HG02981 (cell line): Measurements from ENCODE around the gene CAPZB.
"Not testable (repeated sequence)": the region's sequence is repeated elsewhere in the genome, so short reads cannot be mapped to it uniquely, and the experiment has no call there.

ENCODE experiments used
- ATAC-seq: cut with Tn5 transposase; IDR thresholded peaks from one replicate; pipeline ENCODE4 v1.9.1; 2021; ENCODE audit warnings: mild to moderate bottlenecking, moderate library complexity; ENCODE audit not compliant: unreplicated experiment

Gene CAPZB

DNA sequence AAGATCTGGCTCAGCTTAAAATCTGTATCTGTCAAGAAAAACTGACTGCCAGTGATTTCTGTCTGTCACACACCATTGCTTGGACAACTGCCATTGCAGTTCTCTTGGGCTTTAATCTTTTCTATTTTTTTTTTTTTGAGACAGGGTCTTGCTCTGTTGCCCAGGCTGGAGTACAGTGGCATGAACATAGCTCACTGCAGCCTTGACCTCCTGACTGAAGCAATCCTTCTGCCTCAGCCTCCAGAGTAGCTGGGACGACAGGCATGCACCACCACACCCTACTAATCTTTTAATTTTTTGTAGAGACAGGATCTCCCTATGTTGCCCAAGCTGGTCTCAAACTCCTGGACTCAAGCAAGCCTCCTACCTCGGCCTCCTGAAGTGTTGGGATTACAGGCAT lies 14.5 kb upstream of the CAPZB start:
- not testable (repeated sequence) for ATAC-seq

DNA sequence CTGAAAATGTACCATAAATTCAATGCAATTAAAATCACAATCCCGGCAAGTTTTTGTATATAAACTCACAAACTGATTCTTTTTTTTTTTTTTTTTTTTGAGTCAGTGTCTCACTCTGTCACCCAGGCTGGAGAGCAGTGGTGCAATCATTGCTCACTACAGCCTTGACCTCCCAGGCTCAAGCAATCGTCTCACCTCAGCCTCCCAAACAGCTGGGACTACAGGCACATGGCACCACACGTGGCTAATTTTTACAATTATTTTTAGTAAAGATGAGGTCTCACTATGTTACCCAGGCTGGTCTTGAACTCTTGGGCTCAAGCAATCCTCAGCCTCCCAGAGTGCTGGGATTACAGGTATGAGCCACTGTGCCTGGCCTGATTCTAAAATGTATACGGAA lies 12.1 kb upstream of the CAPZB start:
- not testable (repeated sequence) for ATAC-seq

DNA sequence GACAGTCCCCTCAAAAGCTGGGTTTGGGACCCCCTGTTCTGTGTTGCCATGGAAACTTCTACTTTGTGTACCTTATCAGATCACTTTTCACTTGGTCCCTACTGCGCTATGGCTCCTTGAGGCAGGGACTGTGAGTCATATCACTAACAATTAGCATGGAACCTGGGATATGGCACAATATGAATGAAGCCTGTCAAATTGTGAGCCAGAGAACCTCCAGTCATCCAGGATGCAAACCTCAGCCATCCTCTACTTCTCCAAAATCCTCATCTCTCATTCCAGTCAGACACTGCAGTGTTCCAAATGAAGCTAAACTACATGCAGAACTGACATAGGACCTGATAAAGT lies 11.2 kb upstream of the CAPZB start:
- no peak for ATAC-seq

DNA sequence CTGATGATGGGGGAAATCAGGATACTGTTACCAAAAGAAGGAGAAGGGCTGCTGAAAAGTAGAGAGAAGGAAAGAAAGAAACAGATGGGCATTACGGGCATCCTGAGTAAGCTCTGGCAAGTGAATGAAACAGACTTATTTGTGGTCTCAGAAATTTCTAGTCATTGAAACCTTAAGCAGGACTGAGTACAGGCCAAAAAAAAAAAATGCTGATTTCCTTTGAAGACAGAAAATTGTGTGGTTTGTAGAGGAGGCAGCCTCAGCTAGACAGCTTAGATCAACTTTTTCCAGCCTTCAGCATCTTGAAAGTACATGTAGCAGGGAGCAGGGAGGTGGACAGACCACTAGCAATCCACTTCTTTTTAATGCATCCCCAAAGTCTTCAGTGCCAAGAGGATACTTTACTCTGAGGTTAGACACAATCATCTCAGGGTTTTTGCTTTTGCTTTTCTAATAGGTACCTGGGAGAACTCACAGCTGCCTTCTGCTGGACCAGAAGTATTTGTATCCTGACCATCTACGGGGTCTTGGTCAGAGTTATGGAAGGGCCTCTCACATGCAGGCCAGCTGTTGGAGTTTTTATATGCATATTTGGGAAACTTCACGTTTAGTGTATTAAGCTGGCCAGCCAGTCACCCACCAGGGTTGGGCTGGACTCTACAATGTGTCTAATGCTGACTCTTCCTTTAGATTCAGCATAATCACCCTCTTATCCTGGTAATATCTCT lies 10.6 kb upstream of the CAPZB start:
- ATAC-seq, result no peak

DNA sequence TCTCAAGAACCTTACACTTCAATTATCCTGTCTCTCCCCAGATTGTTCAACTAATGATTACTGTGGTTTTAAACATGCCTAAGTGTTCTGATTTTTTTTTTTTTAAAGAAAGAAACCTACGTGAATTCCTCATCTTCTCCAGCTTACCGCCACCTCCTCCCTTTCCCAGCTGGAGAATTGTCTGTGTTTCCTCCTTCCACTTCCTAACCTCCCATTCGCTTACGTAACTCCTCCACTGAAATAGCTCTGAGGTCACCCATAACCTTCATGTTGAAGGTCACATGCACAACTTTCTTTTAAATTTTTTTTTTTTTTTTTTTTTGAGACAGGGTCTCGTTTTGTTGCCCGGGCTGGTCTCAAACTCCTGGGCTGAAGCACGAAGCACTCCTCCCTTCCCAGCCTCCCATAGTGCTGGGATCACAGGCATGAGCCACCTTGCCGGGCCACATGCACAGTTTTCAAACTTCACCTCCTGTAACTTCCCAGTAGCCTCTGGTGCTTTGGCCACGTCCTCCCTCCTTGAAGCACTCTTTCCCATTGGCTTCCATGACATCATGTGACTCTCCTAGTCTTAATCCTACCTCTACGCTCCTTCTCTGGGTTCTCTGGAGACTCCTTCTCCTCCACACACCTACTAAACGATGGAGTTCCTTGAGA lies 9.8 kb upstream of the CAPZB start:
- ATAC-seq, result no peak

DNA sequence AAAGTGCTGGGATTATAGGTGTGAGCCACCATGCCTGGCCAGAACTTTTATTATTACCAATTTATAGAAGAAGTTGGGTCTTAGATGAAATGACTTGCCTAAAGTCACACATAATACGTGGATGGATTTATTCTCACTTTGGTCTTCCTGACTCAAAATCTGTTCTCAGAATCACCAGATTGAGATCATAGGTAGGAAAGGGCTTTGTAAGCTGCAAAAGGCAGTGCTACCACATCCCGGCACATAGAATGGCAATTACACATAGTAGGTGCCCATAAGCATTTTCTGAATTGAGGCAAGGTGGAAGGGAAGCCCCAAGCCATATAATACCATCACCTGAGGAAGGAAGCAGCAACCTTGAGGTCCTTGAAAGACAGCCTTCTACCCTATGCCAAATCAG lies 8.2 kb upstream of the CAPZB start:
- ATAC-seq, result no peak

DNA sequence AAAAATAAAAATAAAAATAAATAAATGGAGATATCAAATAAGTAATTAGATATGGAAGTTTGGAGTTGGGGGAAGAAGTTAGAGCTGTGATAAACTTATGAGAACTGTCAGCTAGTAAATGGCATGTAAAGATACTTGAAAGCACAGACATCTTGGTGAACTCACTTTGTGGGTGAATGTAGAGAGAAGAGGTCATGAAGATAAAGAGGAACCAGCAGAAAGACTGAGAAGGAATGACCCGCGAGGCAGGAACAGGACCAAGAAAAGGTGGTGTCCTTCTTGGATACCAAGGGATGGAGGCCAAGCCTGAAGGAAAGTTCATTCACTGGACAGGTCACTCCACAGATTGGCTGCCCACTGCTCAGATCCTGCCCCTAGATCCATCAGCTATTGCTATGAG lies 4.7 kb upstream of the CAPZB start:
- no peak for ATAC-seq

DNA sequence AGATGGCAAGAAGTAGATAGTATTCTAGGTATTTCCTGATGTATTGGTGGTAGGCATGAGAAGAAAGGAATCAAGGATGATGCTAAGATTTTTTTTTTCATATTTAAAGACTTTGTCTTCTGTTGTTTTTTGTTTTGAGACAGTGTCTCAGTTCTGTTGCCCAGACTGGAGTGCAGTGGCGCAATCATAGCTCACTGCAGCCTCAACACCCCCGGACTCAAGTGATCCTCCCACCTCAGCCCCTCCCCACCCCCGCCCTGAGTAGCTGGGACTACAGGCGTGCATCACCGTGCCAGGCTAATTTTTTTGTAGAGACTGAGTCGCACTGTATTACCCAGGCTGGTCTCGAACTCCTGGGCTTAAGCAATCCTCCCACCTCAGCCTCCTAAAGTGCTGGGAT lies 2.8 kb upstream of the CAPZB start:
- no peak for ATAC-seq

DNA sequence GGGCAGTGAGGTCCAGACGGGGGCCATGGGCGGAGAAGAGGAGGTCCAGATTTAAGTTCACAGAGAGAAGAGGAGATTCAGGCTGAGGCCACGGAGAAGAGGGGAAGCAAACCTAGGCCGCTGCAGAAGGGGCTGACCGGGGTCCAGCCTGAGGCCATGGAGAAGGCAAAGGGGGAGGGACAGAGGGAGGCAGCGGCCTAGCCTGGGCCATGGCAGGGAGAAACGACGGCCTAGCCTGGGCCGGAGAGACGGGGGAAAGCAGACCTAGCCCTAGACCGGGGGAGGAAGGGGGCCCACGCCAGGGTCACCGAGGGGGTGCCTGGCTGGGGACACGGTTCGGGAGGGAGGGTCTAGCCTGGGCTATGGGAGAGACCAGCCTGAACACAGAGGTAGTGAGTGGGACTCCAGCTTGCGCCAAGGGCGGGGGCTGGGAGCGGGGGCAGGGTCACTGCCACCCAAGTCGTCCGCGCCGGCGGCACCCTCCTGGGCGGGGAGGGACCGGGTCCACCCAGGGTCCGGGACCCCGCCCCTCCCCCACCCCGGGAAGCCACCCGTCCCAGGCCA lies 459 bp downstream of the CAPZB start:
- ATAC-seq, result peak; percentile 14

DNA sequence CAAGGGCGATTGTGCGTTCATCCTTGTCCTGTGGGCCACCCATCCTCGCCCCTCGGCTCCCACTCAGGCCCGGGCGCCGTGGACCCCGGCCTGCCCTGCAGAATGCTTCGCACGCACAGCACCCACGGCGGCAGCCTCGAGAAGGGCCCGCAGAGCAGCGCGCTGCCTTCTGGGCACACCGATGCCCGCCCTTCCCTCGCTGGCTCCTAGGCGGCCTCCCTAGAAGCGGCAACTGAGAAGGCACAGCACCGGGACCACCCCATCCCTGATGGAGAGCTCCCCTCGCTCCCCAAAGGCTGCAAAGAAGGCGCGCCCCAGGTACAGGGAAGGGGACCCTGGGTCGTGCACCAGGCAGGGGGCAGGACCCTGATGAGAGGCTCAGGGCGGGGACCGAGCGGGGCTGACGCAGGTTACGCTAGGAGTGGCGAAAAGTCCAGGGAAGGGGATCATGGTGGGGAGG lies 971 bp downstream of the CAPZB start:
- no peak for ATAC-seq

DNA sequence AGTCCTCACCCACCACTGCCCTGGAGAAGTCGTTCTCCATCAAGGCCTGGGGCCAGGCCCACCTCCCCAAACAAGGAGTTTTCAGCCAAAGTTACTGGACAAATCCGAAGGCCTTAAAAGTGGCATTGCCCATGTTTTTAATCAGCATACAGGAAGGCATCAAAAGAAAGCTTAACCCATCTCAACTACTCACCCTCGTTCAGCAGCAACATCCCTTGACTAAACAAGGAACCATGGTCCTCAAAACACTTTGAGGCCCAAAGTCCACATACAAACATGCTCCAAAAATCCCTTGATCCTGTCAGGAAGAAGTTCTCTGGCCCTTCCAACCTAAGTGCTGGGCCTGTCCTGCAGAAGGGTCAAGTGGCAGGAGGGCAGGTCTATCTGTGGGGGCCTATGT lies 1.6 kb downstream of the CAPZB start:
- no peak for ATAC-seq

DNA sequence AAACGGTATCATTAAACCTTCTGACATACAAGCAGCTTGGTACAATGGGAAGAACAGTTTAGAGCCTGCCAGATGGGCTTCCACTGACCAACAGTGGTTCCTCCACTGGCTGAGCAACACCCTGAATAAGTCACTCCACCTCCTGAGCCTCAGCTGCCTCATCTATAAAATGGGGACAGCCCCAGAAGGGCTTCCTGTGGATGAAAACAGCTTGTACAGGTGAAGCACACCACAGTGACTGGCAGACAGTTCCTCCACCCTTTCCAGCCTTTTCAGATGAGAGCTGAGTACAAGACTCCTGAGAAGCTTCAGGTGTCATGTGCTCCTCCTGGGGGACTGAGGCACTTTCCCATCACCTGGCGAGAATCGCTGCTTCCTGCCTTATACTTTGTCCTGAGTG lies 2.1 kb downstream of the CAPZB start:
- no peak for ATAC-seq

DNA sequence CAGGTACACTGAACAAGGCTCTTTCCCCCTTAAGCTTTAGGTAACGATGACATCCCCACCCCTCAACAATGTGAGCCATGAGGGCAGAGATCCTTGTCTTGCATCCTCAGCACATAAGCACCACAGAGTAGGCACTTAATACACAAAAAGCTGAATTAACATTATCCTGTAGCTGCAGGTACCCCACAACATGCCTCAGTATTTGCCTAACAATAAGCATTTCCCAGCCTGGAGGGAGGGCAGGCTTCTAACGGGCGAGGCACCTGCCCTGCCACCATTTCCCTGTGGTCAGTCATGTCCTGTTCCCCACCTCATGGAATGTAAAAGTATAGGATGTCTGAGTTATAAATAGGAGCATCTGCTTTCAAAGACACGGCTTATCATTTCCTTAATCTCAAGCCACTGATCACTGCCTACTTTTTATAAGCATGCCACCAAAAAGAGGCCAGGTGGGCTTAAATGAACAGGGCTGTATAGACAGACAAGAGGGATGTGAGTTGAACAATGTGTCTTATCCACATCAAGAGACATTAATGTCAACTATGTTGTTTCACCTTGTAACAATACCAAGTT lies 3.4 kb downstream of the CAPZB start:
- no peak for ATAC-seq

DNA sequence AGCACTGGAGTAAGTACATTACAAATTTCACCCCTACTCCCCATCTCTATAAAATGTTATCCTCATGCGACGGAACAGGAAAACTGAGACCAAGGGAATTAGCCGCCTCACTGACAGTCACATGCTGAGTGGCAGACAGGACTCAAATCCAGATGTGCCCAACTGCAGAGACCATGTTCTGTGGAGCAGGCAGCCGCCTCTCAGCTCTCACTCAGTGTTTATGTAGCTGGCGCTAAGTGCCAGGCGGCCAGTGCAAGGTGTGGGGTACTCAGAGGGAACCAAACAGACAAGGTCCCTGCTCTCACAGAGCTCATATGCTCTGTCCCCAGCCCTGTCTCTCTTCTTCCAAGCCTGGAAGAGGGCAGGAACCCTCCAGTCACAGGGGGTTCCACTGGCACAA lies 5.1 kb downstream of the CAPZB start:
- no peak for ATAC-seq

DNA sequence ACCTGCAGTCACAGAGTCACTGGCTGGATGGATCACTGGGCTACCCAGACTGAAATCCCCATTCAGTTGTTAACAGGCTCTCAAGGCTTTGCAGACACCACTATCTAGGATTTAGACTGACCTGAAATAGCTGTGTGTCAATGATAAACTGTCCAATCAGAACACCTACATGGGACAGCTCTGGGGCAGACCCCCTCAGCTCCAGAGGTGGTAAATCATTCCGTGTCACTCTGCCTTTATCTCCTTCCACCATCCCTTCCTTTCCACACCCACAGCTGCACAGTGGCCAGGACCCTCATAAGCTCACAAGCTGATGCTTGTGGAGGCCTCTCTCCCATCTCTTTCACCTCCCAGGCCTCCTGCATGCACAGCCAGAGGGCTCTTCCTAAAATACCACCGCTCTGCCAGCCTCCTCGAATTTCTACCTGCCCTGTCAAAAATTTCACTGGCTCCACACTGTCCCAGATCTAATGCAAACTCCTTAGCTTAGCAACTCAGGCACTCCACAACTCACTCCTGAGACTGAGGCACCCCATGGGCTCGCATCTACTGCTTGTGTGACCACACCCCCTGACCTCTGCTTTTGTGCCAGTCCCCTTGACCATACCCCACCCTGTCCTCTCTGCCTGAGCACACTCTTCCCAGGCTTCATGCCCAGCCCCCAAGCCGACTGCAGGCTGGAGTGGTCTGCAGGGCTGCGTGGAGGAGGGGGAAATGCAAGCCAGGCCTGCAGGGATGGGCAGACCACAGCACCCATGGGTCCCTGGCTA lies 5.8 kb downstream of the CAPZB start:
- no peak for ATAC-seq

DNA sequence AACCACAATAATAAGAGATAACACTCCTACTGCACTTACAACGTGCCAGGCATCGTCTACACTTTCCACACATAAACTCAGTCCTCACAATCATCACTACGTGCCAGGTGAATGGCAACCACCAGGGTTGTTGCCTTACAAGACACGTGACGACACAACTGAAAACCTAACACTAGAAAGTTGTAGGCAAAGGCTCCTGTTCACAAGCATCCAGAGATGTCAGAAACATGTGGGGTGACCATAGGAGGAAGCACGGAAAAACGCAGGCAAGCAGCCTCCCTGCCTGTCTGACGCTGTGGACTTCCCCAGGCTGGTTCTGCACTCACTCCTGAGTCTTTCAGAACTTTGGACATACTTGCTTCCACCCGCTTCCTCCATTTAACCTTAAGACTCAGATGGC lies 7.0 kb downstream of the CAPZB start:
- ATAC-seq, result no peak

DNA sequence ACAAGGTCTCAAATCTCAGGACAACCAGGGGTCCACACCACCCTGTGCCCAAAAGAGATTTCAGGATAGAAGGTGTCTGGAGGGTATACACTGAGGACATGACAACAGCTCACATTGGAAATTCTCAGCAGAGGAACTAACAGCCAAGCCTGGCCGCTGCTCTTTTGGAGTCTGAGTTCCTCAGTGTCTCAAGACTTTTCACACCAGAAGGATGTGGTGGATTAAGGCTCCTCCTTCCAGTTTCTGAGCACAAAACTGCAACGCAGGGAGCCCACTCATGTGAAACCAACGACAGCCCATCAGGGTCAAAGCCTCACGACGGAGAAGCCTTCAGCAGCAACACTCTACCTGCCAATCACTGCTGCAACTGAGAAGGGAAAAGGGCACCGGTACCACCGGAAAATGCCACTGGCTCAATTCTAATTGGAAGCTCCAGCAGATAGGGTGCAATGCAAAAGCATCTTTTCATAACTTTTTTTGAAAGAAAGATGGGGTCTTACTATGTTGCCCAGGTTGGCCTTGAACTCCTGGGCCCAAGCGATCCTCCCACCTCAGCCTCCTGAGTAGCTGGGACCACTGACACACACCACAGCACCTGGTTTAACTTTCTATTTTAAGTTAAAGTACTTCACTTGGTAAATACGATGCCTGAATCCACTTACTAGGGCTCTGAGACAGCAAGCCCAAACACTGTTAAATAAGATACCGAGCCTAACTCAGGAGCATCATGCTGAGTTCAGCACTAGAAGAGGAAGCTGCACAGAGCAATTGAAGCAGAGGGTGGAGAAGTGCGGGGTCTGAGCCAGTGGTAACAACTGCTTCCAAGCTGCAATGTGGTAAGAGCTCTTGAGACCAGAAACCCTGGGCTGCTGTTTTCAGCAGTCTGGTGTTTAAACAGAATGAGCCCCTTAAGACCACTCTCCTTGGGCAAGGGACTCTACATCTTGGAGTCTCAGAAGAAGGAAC lies 7.8 kb downstream of the CAPZB start:
- peak; percentile 61 for ATAC-seq

DNA sequence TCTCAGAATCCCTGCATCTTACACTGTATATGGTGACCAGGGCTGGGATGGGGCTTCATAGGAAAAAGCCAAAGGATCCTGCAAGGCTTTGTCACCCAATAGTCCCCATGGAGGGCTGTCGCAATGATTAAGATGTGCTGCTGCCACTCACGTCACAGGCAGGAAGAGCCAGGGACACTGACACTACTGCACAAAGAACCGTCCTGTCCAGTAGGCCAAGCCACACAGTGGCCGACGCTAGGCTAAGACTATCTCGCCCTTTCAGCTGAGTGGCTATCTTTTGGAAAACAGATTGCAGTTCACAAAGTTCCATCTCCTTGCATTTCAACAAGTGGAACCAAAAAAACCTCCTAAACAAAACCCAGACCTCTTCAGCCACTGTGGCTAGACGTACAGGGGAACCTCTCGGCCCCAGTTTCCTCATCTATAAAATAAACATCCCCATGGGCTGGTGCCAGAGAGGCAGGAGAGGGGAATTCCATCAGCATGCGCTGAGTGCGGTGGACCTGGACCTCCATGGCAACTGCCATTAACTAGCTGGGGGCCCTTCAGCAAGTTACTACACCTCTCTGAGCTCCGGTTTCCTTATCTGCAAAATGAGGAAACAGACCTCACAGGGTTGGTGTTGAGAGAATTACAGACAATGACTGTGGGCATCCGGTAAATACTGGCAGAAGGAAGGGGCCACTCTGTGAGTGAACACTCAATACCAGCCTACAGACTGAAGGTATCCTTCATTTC lies 8.7 kb downstream of the CAPZB start:
- peak; percentile 49 for ATAC-seq

DNA sequence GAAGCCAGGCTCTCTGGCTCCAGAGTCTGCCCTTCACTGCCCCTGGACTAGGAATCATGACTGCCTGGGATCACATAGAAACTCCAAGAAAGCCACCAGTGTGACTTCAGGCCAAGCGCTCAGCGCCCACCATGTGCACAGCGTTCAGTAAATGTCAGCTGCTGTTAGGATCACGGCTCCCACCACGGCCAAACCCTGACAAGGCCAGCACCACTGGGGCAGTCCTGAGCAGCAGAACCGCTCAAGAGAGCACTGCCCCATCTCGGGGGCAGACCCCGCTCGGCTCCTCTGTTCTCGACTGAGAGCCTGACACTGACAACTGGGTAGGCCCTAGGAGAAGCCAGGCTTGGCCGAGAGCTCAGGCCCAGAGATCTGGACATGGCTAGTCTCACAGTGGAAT lies 10.0 kb downstream of the CAPZB start:
- ATAC-seq, result no peak

DNA sequence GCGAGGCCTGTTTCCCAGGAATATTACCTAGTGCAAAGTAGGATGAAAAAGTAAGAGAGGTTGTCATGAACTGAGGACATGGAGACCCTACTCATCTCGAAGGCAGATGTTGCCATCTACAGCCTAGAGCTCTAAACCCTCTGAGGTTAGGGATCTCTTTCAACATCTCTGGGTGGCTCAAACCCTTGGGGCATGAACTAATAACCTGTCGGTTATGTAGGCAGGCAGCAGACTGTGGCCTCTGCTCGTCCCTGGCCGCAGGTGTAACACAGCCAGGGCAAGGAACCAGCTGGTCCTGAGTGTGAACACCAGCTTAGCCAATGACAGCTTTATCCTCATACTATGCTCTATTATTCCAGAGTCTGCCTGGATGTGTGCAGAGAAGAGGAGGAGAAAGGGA lies 13.2 kb downstream of the CAPZB start:
- ATAC-seq, result no peak
